Measurements from ENCODE around the gene OSBP. TPM values are rescaled to one million over a fixed set of nuclear protein-coding genes. Genes with fewer than 3 reads are reported as not detected.

OSBP gene
- polyA plus RNA-seq, 1 donor (not counting 4 experiments of a cell fraction or from before 2014, with no cell fraction given): 31.9 TPM

DNA sequence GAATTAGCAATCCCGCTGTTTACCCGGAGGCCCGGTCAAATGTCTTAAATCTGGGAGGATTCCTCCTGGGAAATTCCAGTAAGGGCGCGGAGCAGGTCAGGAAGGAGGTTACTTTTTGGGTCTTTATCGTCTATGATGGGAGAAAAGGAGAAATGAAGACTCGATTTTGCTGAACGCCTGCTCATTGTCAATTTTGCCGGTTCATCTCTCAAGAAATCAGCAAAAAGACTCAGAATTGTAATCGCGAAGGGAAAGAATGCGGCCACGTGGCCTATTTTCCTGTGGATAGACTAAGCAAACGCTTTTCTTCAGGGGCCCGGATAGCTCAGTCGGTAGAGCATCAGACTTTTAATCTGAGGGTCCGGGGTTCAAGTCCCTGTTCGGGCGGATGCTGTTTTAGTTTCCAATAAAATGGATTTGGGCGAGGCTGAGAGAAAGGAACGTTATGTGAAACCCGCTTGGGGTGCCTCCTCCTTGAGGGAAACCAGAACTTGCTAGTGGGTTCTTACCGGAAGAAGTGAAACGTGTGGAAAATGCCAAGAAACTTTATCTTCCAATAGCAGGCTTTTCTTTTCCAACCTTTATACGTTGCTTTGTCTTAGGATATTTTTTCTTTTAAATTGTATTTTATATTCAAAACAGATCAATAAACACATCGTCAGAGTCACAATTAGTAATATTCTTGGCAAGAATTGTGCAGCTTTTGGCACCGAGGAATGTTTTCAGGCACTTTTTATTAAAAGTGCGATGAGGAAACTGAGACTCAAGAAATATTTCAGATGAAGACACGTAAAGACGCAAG is 59.3 kb downstream of the OSBP start:
- Histone ChIP-seq H3K4me1 (ENCODE audit: control insufficient read depth, extremely low read depth, insufficient read depth, low read length) (peaks cover 5% of the 10 kb centered on the region), H4K20me1 (ENCODE audit: control insufficient read depth, extremely low read depth, insufficient read depth, low read length) (no peaks in the 10 kb centered on the region), H3K9ac (ENCODE audit: control insufficient read depth, extremely low read depth, insufficient read depth, low read length) (peak overlapping the region; percentile 74), H3K27ac (ENCODE audit: control insufficient read depth, insufficient read depth, low read length) (peak overlapping the region; percentile 59), H3K36me3 (ENCODE audit: control insufficient read depth in 2 of 2, extremely low read depth in 1 of 2, insufficient read depth in 2 of 2, low read length in 2 of 2) (no peaks in the 10 kb centered on the region), H3K4me3 (ENCODE audit: control insufficient read depth in 2 of 3, extremely low read depth in 1 of 3, insufficient read depth in 2 of 3, low read depth in 1 of 3, low read length in 3 of 3) (peak overlapping the region; percentile 31 to 76 (median 59)), H2AFZ (ENCODE audit: control insufficient read depth, low read length) (peak overlapping the region; percentile 77), H3K9me3 (ENCODE audit: control insufficient read depth, low read depth, low read length) (no peaks in the 10 kb centered on the region), H3K79me2 (ENCODE audit: control insufficient read depth, insufficient read depth, low read length) (no peaks in the 10 kb centered on the region), H3K27me3 (ENCODE audit: control insufficient read depth, extremely low read depth, insufficient read depth, low read length) (no peaks in the 10 kb centered on the region), H3K4me2 (ENCODE audit: control insufficient read depth, extremely low read depth, insufficient read depth, low read depth, low read length) (peak overlapping the region; percentile 70), H3K9me1 (ENCODE audit: control insufficient read depth, extremely low read depth, insufficient read depth, low read length) (no peaks in the 10 kb centered on the region)
- DNase-seq (ENCODE audit: low read depth, low spot score) (no peak), FAIRE-seq (no peak)
- dilution Hi-C loops (cut with MboI; ENCODE audit: extremely low pct_ligation_motif_present, low sequenced_read_pairs): no loop called here
- no peak for TF ChIP-seq EZH2 (IDR thresholded peaks at IDR 0.05; ENCODE audit: low read length)
- TF ChIP-seq, protein P1, sequence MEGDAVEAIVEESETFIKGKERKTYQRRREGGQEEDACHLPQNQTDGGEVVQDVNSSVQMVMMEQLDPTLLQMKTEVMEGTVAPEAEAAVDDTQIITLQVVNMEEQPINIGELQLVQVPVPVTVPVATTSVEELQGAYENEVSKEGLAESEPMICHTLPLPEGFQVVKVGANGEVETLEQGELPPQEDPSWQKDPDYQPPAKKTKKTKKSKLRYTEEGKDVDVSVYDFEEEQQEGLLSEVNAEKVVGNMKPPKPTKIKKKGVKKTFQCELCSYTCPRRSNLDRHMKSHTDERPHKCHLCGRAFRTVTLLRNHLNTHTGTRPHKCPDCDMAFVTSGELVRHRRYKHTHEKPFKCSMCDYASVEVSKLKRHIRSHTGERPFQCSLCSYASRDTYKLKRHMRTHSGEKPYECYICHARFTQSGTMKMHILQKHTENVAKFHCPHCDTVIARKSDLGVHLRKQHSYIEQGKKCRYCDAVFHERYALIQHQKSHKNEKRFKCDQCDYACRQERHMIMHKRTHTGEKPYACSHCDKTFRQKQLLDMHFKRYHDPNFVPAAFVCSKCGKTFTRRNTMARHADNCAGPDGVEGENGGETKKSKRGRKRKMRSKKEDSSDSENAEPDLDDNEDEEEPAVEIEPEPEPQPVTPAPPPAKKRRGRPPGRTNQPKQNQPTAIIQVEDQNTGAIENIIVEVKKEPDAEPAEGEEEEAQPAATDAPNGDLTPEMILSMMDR (optimal IDR thresholded peaks at IDR 0.05 in 1 of 3, IDR thresholded peaks at IDR 0.05 in 1 of 3, conservative IDR thresholded peaks at IDR 0.05 in 1 of 3; ENCODE audit: extremely low read depth in 1 of 3, insufficient read depth in 2 of 3, low read length in 3 of 3): no peak

DNA sequence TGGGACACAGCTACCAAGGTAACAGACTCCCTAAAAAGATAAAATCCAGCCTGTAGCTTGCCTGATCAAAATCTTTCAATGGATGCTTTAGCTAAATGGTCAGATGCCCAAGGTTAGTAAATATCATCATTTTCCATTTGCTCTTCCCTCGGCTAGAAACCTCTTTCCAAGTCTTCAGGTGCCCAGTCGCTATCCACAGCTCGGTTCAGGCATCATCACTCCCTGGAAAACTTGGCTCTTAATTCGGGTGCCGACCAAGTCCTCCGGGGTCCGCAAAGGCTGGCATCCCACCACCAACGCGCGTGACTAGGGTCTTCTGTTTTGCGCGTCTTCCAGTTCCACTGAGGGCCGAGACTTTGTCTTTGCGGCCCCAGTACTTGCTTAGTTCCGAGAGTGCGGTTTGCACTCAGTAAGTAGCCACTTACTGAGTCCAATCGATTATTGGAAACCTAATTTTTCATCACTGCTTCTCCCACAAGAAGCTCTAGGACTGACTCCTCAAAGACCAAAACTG is 59.9 kb downstream of the OSBP start:
- H3K9me3 ChIP-seq (ENCODE audit: control insufficient read depth, low read depth, low read length): no peaks in the 10 kb centered on the region
- TF ChIP-seq EZH2 (IDR thresholded peaks at IDR 0.05; ENCODE audit: low read length): no peak
- TF ChIP-seq, protein P1 (optimal IDR thresholded peaks at IDR 0.05 in 1 of 3, IDR thresholded peaks at IDR 0.05 in 1 of 3, conservative IDR thresholded peaks at IDR 0.05 in 1 of 3; ENCODE audit: extremely low read depth in 1 of 3, insufficient read depth in 2 of 3, low read length in 3 of 3): no peak
- peak overlapping the region; percentile 31 to 76 (median 59) for H3K4me3 ChIP-seq (ENCODE audit: control insufficient read depth in 2 of 3, extremely low read depth in 1 of 3, insufficient read depth in 2 of 3, low read depth in 1 of 3, low read length in 3 of 3)
- peak overlapping the region; percentile 70 for H3K4me2 ChIP-seq (ENCODE audit: control insufficient read depth, extremely low read depth, insufficient read depth, low read depth, low read length)
- no peak for DNase-seq (ENCODE audit: low read depth, low spot score)
- H3K9me1 ChIP-seq (ENCODE audit: control insufficient read depth, extremely low read depth, insufficient read depth, low read length): no peaks in the 10 kb centered on the region
- peak overlapping the region; percentile 77 for H2AFZ ChIP-seq (ENCODE audit: control insufficient read depth, low read length)
- no peaks in the 10 kb centered on the region for H3K79me2 ChIP-seq (ENCODE audit: control insufficient read depth, insufficient read depth, low read length)
- no peak for FAIRE-seq
- H3K9ac ChIP-seq (ENCODE audit: control insufficient read depth, extremely low read depth, insufficient read depth, low read length): peak overlapping the region; percentile 74
- H3K4me1 ChIP-seq (ENCODE audit: control insufficient read depth, extremely low read depth, insufficient read depth, low read length): peaks cover 5% of the 10 kb centered on the region
- dilution Hi-C loops (cut with MboI; ENCODE audit: extremely low pct_ligation_motif_present, low sequenced_read_pairs): no loop called here
- H4K20me1 ChIP-seq (ENCODE audit: control insufficient read depth, extremely low read depth, insufficient read depth, low read length): no peaks in the 10 kb centered on the region
- H3K27ac ChIP-seq (ENCODE audit: control insufficient read depth, insufficient read depth, low read length): peak overlapping the region; percentile 59
- no peaks in the 10 kb centered on the region for H3K36me3 ChIP-seq (ENCODE audit: control insufficient read depth in 2 of 2, extremely low read depth in 1 of 2, insufficient read depth in 2 of 2, low read length in 2 of 2)
- no peaks in the 10 kb centered on the region for H3K27me3 ChIP-seq (ENCODE audit: control insufficient read depth, extremely low read depth, insufficient read depth, low read length)
